GM18517 (cell line): ENCODE data around the gene OTOF.

Source experiments
- ATAC-seq: cut with Tn5 transposase; IDR thresholded peaks from one replicate; pipeline ENCODE4 v1.9.1; 2021; ENCODE audit warnings: mild to moderate bottlenecking, moderate library complexity; ENCODE audit not compliant: unreplicated experiment

The OTOF gene

DNA sequence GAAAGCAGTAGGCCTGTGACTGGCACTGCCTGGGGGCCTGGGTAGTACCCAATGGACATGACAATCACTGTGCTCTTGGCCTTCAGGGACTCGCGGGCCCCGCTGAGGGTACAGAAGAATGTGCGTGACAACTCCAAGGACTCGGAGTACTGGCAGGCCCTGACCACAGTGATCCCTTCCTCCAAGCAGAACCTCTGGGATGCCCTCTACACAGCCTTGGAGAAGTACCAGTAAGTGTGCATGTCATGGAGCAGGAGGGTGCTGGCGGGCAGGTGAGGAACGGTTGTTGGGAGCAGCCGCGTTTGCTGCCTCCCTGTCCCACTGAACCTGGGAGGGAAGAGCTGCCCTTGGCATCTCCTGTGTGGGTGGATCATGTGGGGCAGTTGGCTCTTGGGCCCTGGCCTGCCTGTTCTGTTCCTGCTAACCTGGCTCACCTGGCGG lies 23.3 kb downstream of the OTOF start:
- no peak for ATAC-seq

- no peak for ATAC-seq
Observed at GRCh38 chr2:26453421-26454329, 24.2 kb downstream of the OTOF start.

GRCh38 chr2:26451700-26452099 lies 26.2 kb downstream of the OTOF start:
- ATAC-seq: no peak

GRCh38 chr2:26450031-26450635 lies 27.8 kb downstream of the OTOF start:
- no peak for ATAC-seq

DNA sequence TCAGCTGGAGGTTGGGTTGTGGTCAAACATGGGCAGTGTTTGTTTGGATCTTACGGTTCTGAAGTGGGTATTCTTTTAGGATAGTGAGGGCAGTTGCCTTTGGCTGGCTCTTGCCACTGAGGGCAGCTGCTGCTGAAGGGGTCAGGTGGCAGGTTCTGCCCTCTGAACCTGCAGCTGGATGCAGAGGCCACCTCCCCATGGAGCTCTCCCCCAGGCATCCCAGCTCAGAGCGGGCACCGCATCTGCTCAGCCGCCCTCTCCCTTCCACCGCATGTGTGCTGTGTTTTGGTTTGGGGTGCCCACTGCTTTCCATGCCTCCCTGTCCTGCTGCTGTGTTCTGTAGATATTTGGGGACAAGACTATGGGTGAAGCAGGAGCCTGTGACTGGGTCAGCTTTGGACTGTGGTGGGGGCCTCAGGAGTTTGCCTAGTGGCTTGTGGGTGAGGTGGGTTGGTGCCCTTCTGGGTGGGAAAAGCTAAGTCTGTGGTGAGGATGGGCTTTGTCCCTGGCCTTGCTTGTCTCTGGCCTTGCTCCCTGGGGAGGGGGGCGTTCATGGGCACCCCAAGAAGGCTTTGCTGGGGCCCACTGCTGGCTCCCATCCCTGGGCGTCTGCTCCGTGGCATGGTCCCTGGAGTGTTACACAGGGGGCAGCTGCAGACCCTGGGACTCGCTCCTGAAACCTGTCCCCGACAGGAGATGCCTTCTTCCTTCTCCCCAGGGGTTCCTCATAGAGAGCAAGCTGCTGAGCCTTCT lies 28.5 kb downstream of the OTOF start:
- no peak for ATAC-seq

DNA sequence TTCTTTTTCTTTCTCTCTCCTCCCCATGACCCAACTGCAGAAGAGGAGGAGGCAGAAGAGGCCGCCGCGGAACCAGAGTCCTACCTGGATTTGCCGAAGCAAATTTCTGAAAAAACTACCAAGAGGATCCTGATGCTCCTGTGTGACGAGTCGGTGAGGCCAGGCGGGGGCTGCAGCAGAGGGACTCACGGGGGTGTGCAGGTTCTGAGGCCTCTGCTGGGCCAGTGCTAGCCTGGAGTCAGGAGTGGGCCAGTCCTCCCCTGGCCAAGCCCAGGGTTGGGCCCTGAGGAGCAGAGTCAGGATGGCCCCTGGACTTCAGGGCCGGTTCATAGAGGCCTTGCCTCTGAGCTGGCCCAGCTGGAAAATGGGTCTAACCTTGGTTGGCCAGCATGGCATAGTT lies 29.3 kb downstream of the OTOF start:
- ATAC-seq: no peak

DNA sequence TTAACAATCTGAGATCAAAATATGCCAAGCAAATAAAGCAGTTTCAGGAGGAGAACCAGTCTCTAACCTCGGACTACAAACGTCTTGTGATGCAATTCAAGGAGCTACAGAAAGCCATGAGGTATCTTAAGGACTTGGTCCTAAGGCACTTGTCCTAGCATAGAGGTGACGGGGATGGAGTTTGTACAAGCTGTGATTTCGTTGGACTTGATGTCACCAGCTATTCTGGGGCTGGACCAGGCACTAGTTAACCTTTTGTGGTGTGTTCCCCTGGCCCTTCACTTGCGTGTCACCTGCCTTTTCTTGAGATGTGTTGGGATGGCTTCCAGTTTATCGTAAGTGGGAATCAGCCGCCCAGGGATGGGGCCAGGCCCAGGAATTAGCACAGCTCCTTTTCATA lies 33.7 kb downstream of the OTOF start:
- no peak for ATAC-seq

GRCh38 chr2:26442707-26443106 lies 35.2 kb downstream of the OTOF start:
- no peak for ATAC-seq

DNA sequence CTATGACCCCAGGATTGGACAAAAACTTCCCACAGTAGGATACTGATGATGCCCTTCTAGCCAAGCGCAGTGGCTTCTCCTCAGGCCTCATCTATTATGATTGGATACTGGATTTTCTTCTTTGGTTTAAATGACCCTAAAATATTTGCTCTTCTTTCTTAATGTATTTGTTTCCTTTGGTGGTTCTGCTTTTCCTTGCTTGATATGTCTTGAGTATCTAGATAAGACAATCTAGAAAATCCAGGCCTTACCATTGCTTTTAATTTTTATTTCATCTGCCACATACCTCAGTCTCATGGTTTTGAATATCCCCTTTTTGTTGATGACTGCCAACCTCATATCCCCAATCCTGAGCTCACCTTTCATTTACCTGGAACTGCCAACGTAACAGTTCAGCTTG lies 35.6 kb downstream of the OTOF start:
- ATAC-seq: no peak

GRCh38 chr2:26438926-26439325 lies 39.0 kb downstream of the OTOF start:
- no peak for ATAC-seq

DNA sequence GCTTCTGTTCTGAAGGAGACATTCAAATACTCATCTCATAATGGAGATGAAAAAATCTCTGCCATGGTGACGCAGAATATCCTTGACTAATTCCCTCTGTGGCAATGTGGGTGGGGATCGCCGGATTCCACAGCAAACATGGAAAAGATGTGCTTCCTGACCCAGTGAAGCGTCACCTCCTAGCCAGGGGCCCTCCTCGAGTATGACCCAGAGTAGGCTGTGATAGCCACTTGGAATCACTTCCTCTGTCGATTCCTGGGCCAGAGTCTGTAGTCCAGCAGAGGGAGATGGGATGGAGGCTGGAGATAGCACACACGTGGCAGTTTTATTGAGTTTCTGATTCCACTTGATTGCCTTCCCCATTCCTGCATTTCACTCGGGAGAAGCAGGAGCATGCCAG lies 39.4 kb downstream of the OTOF start:
- ATAC-seq: no peak

- no peak for ATAC-seq
Observed at GRCh38 chr2:26435106-26435505, 42.8 kb downstream of the OTOF start.

DNA sequence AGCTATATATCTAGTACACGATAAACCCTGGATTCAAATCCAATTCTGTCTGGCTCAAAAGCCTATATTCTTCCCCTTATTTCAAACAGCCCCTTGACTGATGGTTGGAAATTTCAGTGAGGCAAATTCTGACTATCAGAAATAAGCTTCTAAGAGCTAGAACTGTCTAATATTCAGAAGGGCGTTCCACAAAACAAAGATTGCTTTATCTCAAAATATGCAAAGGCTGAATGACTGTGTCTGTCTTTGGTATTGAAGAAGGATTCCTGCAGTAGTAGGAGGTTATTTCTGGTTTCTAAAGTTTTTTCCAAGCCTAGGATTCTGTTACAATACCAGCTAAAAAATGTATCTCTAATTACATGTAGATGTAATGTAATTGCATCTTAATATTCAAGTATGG lies 45.1 kb downstream of the OTOF start:
- no peak for ATAC-seq

DNA sequence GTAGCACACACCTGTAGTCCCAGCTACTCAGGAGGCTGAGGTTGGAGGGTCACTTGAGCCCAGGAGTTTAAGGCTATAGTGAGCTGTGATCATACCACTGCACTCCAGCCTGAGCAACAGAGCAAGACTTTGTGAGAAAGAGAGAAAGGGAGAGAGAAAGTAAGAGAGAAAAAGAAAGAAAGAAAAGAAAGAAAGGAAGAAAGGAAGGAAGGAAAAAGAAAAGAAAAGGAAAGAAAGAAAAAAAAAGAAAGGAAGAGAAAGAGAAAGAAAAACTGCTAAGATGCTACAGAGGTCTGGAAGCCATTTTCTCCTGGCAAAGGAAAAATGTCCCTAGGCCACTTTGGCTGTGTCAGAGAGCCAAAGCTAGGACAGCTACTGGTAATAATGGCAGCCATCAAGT lies 45.6 kb downstream of the OTOF start:
- ATAC-seq: no peak

DNA sequence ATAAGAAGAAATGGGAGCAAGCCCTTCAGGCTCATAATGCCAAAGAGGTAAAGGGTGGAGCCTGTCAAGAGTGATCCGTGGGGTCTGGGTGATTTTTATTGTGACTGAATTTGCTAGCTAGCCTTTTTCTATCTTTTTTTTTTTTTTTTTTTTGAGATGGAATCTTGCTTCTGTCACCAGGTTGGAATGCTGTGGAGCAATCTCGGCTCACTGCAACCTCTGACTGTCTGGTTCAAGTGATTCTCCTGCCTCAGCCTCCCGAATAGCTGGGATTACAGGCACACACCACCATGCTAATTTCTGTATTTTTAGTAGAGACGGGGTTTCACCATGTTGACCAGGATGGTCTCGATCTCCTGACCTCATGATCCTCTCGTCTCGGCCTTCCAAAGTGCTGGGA lies 47.1 kb downstream of the OTOF start:
- no peak for ATAC-seq

DNA sequence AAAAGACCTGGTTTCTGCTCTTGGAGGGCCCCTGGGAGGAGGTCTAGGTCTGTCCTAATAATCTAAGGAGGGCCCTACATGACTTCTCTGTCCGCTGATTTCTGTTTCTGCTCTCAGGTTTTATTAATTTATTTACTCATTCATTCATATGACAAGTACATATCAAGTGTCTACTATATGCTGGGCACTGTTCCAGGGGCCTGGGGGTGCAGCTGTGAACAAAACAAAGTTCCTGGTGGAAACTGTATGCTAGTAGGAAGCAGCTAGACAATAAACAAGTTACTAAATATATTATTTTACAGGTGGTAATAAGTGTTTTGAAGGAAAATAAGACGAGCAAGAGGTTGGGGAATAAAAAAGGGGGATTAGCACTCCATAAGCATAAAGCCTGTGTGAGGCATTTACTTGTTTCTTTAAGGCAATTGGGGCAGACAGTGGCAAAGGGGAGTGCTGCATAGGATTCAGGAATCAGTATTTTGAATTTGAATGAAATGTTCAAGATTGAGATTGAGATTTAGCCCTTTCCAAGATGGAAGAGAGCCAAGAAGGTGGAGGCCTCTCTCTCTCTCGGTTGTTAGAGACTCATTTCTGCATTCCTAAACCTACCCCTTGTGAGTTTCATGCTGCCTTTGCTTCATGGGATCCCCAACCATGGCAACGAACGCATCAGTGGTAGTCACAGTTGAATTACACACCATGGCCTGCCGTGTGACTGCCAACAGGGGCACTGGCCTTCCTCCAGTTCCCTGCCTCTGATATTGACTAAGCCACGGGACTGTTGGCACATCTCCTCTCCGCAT lies 47.9 kb downstream of the OTOF start:
- ATAC-seq: no peak

- ATAC-seq: no peak
Observed at GRCh38 chr2:26428846-26429245, 49.1 kb downstream of the OTOF start.

GRCh38 chr2:26424221-26424620 lies 53.7 kb downstream of the OTOF start:
- ATAC-seq: no peak

DNA sequence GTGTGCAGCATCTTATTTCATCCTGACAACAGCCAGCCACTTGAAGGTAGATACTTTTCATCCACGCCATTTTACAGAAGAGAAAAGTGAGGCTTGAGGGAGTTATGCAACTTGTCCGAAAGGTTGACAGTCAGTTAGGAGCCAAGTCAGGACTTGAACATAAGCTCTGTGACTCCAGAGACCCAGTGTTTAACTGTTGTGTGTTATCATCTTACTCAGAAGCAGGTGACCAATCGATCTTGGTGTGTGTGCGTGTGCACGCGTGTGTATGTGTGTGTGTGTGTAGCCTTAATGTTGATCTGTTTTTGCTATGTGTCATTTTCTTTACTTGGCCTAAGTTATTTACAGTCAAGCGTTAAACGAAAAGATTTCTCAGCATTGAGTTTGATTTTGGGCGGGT lies 54.2 kb downstream of the OTOF start:
- no peak for ATAC-seq

DNA sequence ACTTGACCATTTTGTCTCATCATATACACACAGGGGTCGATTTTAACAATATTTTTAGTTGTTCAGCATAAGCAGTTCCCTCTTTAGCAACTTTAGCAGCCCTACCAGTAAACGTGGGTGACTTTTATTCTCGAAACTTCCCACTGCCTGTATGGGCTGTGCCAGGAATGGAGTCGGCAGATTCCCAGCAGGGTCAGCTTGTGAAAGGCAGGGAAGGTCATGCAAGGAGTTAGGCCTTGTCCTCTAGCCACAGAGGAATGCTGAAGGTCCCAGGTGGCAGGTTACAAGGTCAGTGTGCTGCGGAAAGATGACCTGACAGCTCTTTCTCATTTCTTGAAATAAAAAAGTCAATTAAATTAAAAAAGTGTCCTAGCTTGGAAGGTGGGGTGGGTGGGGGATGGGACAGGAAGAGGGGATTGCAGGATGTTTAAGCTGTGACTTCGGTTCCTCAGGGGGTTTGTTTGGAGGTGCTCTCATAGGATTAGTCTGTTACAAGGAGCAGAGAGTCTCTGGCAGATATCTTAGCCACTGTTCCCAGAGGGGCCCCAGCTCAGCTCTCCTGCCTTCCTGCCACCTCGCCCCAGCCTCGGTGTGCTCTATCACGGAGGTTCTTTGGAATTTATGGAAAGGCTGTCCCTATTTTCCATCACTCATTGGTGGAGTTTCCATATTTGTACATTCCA lies 54.8 kb downstream of the OTOF start:
- ATAC-seq: no peak
